ENCODE data around the gene KCNH1.

KCNH1 gene

GRCh38 chr1:210722410-210723081 is 411.4 kb downstream of the KCNH1 start (continued):
- no peak for TF ChIP-seq ZBTB49 (tag by site-specific recombination; IDR thresholded peaks at IDR 0.05; ENCODE audit: low read depth)
- no peak for TF ChIP-seq ZNF266 (tag by site-specific recombination; IDR thresholded peaks at IDR 0.05; ENCODE audit: low read depth)
- no peak for TF ChIP-seq ZNF148 (tag by site-specific recombination; IDR thresholded peaks at IDR 0.05; ENCODE audit: borderline replicate concordance)
- no peak for TF ChIP-seq ZNF621 (tag by site-specific recombination; IDR thresholded peaks at IDR 0.05)
- no peak for TF ChIP-seq ZFP3 (tag by site-specific recombination; IDR thresholded peaks at IDR 0.05; ENCODE audit: low read depth)
- no peak for TF ChIP-seq ZNF16 (tag by site-specific recombination; IDR thresholded peaks at IDR 0.05; ENCODE audit: low read depth)
- TF ChIP-seq ZNF488 (tag by site-specific recombination; IDR thresholded peaks at IDR 0.05), result no peak
- TF ChIP-seq ZNF521 (tag by site-specific recombination; IDR thresholded peaks at IDR 0.05), result no peak
- TF ChIP-seq ZSCAN23 (tag by site-specific recombination; IDR thresholded peaks at IDR 0.05), result no peak
- no peak for TF ChIP-seq ZNF560 (tag by site-specific recombination; IDR thresholded peaks at IDR 0.05; ENCODE audit: borderline replicate concordance)

- CTCF ChIA-PET, result no interaction called here
- Histone ChIP-seq H3K9me3 (ENCODE audit: control insufficient read depth, insufficient read depth, low read depth, low read length) (no peaks in the 10 kb centered on the region), H3K4me1 (ENCODE audit: control insufficient read depth, insufficient read depth, low read length) (no peaks in the 10 kb centered on the region), H3K27ac (ENCODE audit: extremely low read depth, low read depth, low read length) (no peak overlapping the region), H3K36me3 (ENCODE audit: control insufficient read depth in 2 of 2, insufficient read depth in 1 of 2, low read length in 2 of 2) (no peaks in the 10 kb centered on the region), H3K4me3 (ENCODE audit: low read depth, low read length) (no peak overlapping the region)
- POLR2A ChIA-PET, result no interaction called here
- TF ChIP-seq ZNF692 (tag by site-specific recombination; IDR thresholded peaks at IDR 0.05) (no peak), ZFP69B (tag by site-specific recombination; IDR thresholded peaks at IDR 0.05) (no peak), ZFHX2 (tag by site-specific recombination; conservative IDR thresholded peaks at IDR 0.05) (peak; percentile 67), OVOL3 (tag by site-specific recombination; IDR thresholded peaks at IDR 0.05) (no peak), GLI4 (tag by site-specific recombination; IDR thresholded peaks at IDR 0.05) (no peak), ZNF837 (tag by site-specific recombination; IDR thresholded peaks at IDR 0.05) (no peak), ELK4 (IDR thresholded peaks at IDR 0.05; ENCODE audit: borderline replicate concordance, low read depth, low read length) (no peak), TCF7L2 (IDR thresholded peaks at IDR 0.05; ENCODE audit: borderline replicate concordance, low read depth, low read length) (no peak), KLF17 (tag by site-specific recombination; IDR thresholded peaks at IDR 0.05) (peak; percentile 75; the same call in 1 of the 2 replicates), ZNF391 (tag by site-specific recombination; IDR thresholded peaks at IDR 0.05; ENCODE audit: borderline replicate concordance, low read depth) (no peak), ZNF747 (tag by site-specific recombination; IDR thresholded peaks at IDR 0.05) (no peak), ZNF529 (tag by site-specific recombination; IDR thresholded peaks at IDR 0.05; ENCODE audit: insufficient replicate concordance) (peak; percentile 23), ZNF501 (tag by site-specific recombination; IDR thresholded peaks at IDR 0.05) (no peak), ZNF514 (tag by site-specific recombination; IDR thresholded peaks at IDR 0.05) (no peak), ZFP3 (tag by site-specific recombination; IDR thresholded peaks at IDR 0.05; ENCODE audit: low read depth) (no peak), ZNF239 (tag by site-specific recombination; IDR thresholded peaks at IDR 0.05) (no peak), BCL11A (tag by site-specific recombination; IDR thresholded peaks at IDR 0.05; ENCODE audit: low read depth) (no peak)
These were observed 418.9 kb downstream of the KCNH1 start for GRCh38 chr1:210715072-210715471.

Data from HEK293 (cell line).